Endothelial cell of umbilical vein (primary cell): ENCODE data around the gene CHURC1. TPM values are rescaled to one million over a fixed set of nuclear protein-coding genes. Genes with fewer than 3 reads are reported as not detected.

Experiments used
- BruUV-seq: library from RNA; stranded (reverse); fragments of 400-500 nt; replicated peaks from 2 replicates; lab custom pipeline; 2021; lab: Mats Ljungman, UMichigan
- CTCF ChIA-PET: fragments of 300-600, 350-600 bp; sonication (Branson Sonifier 250); formaldehyde crosslinking; loops from one replicate; lab custom pipeline; 2021; ENCODE audit warnings: antibody characterized with exemption, inconsistent platforms; lab: Charles Lee
- POLR2A ChIA-PET: fragments of 300-600, 350-600 bp; sonication (Branson Sonifier 250); formaldehyde crosslinking; loops from one replicate; lab custom pipeline; 2021; ENCODE audit warnings: antibody characterized with exemption, inconsistent platforms; lab: Charles Lee
- DNase-seq: peaks from one replicate; pipeline ENCODE4 v3.0.0-alpha.2; 2011; ENCODE audit warnings: low read depth, low spot score
- FAIRE-seq: peaks from 2 replicates; lab custom pipeline; 2011; peaks lifted over from hg19 to GRCh38; lab: Jason Lieb, UNC
- H2AFZ ChIP-seq: 2 replicates; pipeline ENCODE4 v1.6.0; 2012; ENCODE audit warnings: low read depth, low read length, control low read depth, inconsistent platforms
- H3K27ac ChIP-seq: 2 replicates; pipeline ENCODE4 v1.5.1; 2011; ENCODE audit warnings: low read depth, mild to moderate bottlenecking, control low read depth, low read length, moderate library complexity; ENCODE audit not compliant: insufficient read depth
- H3K27me3 ChIP-seq, 2 experiments: 2 replicates each; pipeline versions ENCODE4 v1.6.0 to v1.6.1; 2011; ENCODE audit warnings: low read length in 2 of 2, mixed read lengths in 1 of 2; ENCODE audit not compliant: control insufficient read depth in 2 of 2, insufficient read depth in 2 of 2
- H3K36me3 ChIP-seq, 2 experiments: 2 replicates in 1 of 2; 3 replicates in 1 of 2; pipeline ENCODE4 v1.5.1; 2011; ENCODE audit warnings: low read length in 2 of 2, mild to moderate bottlenecking in 1 of 2, moderate library complexity in 1 of 2; ENCODE audit not compliant: control insufficient read depth in 2 of 2, insufficient read depth in 2 of 2; ENCODE audit errors: extremely low read depth in 1 of 2
- H3K4me1 ChIP-seq: 3 replicates; pipeline ENCODE4 v1.5.1; 2011; ENCODE audit warnings: mild to moderate bottlenecking, low read length; ENCODE audit not compliant: control insufficient read depth, insufficient read depth; ENCODE audit errors: extremely low read depth
- H3K4me2 ChIP-seq: 2 replicates; pipeline ENCODE4 v1.6.1; 2011; ENCODE audit warnings: low read length, control low read depth, mixed read lengths; ENCODE audit not compliant: insufficient read depth
- H3K4me3 ChIP-seq, 3 experiments: fragments of 200-600 bp in 1 of 3; sonication (generic), shearing (Covaris generic) in 1 of 3; replicated peaks in 1 of 3; 2 replicates each; pipeline ENCODE4 v1.5.1; 2011 to 2016; ENCODE audit warnings: control low read depth in 3 of 3, low read length in 3 of 3, mild to moderate bottlenecking in 2 of 3, inconsistent platforms in 1 of 3, low read depth in 1 of 3, moderate library complexity in 1 of 3; ENCODE audit not compliant: insufficient read depth in 1 of 3
- H3K79me2 ChIP-seq: 2 replicates; pipeline ENCODE4 v1.6.0; 2012; ENCODE audit warnings: low read length, inconsistent platforms; ENCODE audit not compliant: control insufficient read depth, insufficient read depth
- H3K9ac ChIP-seq: replicated peaks from 2 replicates; pipeline ENCODE3; 2011; ENCODE audit warnings: low read length, control low read depth; ENCODE audit not compliant: insufficient read depth; ENCODE audit errors: extremely low read depth
- H3K9me1 ChIP-seq: replicated peaks from 3 replicates; pipeline ENCODE4 v1.6.0; 2011; ENCODE audit warnings: mild to moderate bottlenecking, low read length; ENCODE audit not compliant: control insufficient read depth, insufficient read depth; ENCODE audit errors: extremely low read depth
- H3K9me3 ChIP-seq: replicated peaks from 2 replicates; pipeline ENCODE4 v1.5.1; 2012; ENCODE audit warnings: low read length, inconsistent platforms; ENCODE audit not compliant: control insufficient read depth, insufficient read depth
- H4K20me1 ChIP-seq: replicated peaks from 2 replicates; pipeline ENCODE3; 2011; ENCODE audit warnings: mild to moderate bottlenecking, low read length; ENCODE audit not compliant: control insufficient read depth, insufficient read depth; ENCODE audit errors: extremely low read depth
- EZH2 ChIP-seq: IDR thresholded peaks from 2 replicates; pipeline ENCODE4 v1.6.1; 2012; ENCODE audit warnings: borderline replicate concordance, low read depth, mild to moderate bottlenecking, moderate library complexity, low read length, inconsistent platforms; ENCODE audit not compliant: severe bottlenecking
- FOS ChIP-seq: IDR thresholded peaks from 2 replicates; pipeline ENCODE4 v1.6.1; 2011; ENCODE audit warnings: mild to moderate bottlenecking, low read length, moderate library complexity, borderline replicate concordance; ENCODE audit not compliant: insufficient read depth
- GATA2 ChIP-seq: IDR thresholded peaks from 2 replicates; pipeline ENCODE4 v1.7.0; 2011; ENCODE audit warnings: low read depth, mild to moderate bottlenecking, moderate library complexity, mixed read lengths, low read length; ENCODE audit not compliant: insufficient read length, insufficient read depth
- JUN ChIP-seq: IDR thresholded peaks from 2 replicates; pipeline ENCODE4 v1.6.1; 2011; ENCODE audit warnings: borderline replicate concordance, low read depth; ENCODE audit not compliant: insufficient read length, insufficient read depth
- MAX ChIP-seq: IDR thresholded peaks from 2 replicates; pipeline ENCODE4 v1.6.1; 2011; ENCODE audit not compliant: insufficient read depth, insufficient read length
- MYC ChIP-seq: IDR thresholded peaks from one replicate; pipeline ENCODE4 v1.6.1; 2011; ENCODE audit warnings: mild to moderate bottlenecking, low read depth, low read length
- POLR2A ChIP-seq: IDR thresholded peaks from 2 replicates; pipeline ENCODE4 v1.6.1; 2012; ENCODE audit warnings: low read depth, mild to moderate bottlenecking, control low read depth, low read length
- POLR2AphosphoS5 ChIP-seq: IDR thresholded peaks from 2 replicates; pipeline ENCODE4 v1.6.1; 2012; ENCODE audit warnings: low read depth, mild to moderate bottlenecking, control low read depth, low read length, moderate library complexity; ENCODE audit not compliant: insufficient read depth
- dilution Hi-C: fragments of 300-500 bp; cut with MboI; formaldehyde crosslinking; loops from one replicate; pipeline ENCODE4 v1.15.0; 2019; ENCODE audit warnings: low sequenced_read_pairs; ENCODE audit not compliant: extremely low pct_ligation_motif_present
- intact Hi-C: fragments of 100-400 bp; cut with micrococcal nuclease; formaldehyde crosslinking; loops from one replicate; pipeline ENCODE4 v1.10.0; 2022
- polyA plus RNA-seq, 4 experiments: library from polyadenylated mRNA; depleted of rRNA in 3 of 4; stranded (reverse) in 3 of 4; unstranded in 1 of 4; fragments of >200 nt; gene quantifications; 2 replicates each; pipeline versions ENCODE4 v1.2.1 to v1.2.3, GENCODE V29; 2011 to 2012; ENCODE audit warnings: missing spikeins in 1 of 4
- total RNA-seq: library from RNA; stranded (reverse); gene quantifications from 2 replicates; pipeline ENCODE4 v1.2.3, GENCODE V29; 2021
- TF ChIP-seq, protein P1 (sequence below), 2 donors: IDR thresholded peaks; 1 replicate in 1 of 2; 2 replicates in 1 of 2; pipeline ENCODE4 v1.5.1; 2011; ENCODE audit warnings: low read length in 2 of 2, mild to moderate bottlenecking in 2 of 2, moderate library complexity in 2 of 2, control low read depth in 1 of 2, inconsistent platforms in 1 of 2, low read depth in 1 of 2; ENCODE audit not compliant: insufficient read depth in 1 of 2; ENCODE audit errors: extremely low read depth in 1 of 2

CHURC1 gene
- total and polyA plus RNA-seq, 2 donors (not counting 3 experiments of a cell fraction or from before 2014, with no cell fraction given): 44.4 to 62.2 TPM

DNA sequence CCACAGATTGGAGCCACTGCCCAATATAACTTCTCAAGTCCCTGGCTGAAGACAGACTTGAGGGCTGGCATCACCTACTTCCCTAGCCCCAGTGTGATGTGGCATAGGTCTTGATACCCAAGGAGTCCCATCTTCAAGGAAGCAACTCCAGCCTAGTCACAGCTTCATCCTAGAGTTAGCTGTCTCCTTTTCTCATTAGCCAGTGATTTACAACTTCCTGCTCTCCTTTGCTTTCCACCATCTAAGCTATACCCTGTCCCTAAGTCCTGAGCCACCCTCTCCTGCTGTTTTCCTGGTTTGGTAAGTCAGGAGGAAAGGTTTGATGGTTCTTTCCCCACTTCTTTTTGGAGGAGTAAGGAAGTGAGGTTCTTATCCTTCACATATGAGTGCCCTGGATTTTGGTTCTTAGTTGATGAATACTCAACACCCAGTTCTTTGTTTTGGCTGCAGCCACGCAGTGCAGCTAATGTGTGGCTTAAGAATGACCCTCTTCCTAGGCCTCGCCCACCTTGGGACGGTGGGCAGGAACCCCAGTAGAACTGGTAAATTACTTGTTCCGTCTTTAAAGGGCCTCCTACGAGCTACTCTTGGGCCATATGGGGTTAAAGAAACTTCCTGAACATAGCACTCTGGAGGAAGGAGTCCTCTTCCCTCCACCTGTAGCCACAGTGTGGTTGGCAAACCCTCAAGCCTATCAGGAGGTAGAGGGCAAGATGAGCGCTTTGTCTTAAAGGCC, 32.2 kb downstream of the CHURC1 start:
- Histone ChIP-seq H4K20me1 (no peaks in the 10 kb centered on the region), H3K4me2 (no peak overlapping the region), H3K27me3 (no peaks in the 10 kb centered on the region), H3K9ac (no peak overlapping the region), H3K36me3 (peaks cover 0 to 22% of the 10 kb centered on the region in 2 experiments), H3K79me2 (no peaks in the 10 kb centered on the region), H3K27ac (no peak overlapping the region), H3K4me3 (no peak overlapping the region), H3K4me1 (no peaks in the 10 kb centered on the region), H3K9me3 (no peaks in the 10 kb centered on the region), H3K9me1 (no peaks in the 10 kb centered on the region), H2AFZ (no peak overlapping the region)
- POLR2A ChIA-PET: no interaction called here
- BruUV-seq: no TSS peak
- CTCF ChIA-PET: interaction anchor here (1.0 kb wide), 1 partner anchor 19 kb away, joined by 3 read pairs; no protein-coding TSS in a partner anchor
- intact Hi-C loops: no loop called here
- no peak for FAIRE-seq
- no peak for TF ChIP-seq FOS
- no peak for TF ChIP-seq MAX
- TF ChIP-seq, protein P1, sequence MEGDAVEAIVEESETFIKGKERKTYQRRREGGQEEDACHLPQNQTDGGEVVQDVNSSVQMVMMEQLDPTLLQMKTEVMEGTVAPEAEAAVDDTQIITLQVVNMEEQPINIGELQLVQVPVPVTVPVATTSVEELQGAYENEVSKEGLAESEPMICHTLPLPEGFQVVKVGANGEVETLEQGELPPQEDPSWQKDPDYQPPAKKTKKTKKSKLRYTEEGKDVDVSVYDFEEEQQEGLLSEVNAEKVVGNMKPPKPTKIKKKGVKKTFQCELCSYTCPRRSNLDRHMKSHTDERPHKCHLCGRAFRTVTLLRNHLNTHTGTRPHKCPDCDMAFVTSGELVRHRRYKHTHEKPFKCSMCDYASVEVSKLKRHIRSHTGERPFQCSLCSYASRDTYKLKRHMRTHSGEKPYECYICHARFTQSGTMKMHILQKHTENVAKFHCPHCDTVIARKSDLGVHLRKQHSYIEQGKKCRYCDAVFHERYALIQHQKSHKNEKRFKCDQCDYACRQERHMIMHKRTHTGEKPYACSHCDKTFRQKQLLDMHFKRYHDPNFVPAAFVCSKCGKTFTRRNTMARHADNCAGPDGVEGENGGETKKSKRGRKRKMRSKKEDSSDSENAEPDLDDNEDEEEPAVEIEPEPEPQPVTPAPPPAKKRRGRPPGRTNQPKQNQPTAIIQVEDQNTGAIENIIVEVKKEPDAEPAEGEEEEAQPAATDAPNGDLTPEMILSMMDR (IDR thresholded peaks at IDR 0.05; ENCODE audit: extremely low read depth in 1 of 2, insufficient read depth in 1 of 2, low read depth in 1 of 2, low read length in 2 of 2): no peak
- TF ChIP-seq POLR2AphosphoS5: no peak
- no peak for TF ChIP-seq MYC
- TF ChIP-seq POLR2A: no peak
- TF ChIP-seq EZH2: no peak
- TF ChIP-seq GATA2: no peak
- no peak for TF ChIP-seq JUN
- dilution Hi-C loops: no loop called here
- no peak for DNase-seq
